Endothelial cell (in vitro differentiated cells): ENCODE data around the gene GALNT10. TPM values are rescaled to one million over a fixed set of nuclear protein-coding genes. Genes with fewer than 3 reads are reported as not detected.

Source experiments
- DNase-seq: peaks from one replicate; pipeline ENCODE4 v3.0.0; 2021; ENCODE audit warnings: low spot score
- H3K27ac Mint-ChIP-seq: one replicate; pipeline ENCODE4 v1.8.0; 2021; ENCODE audit warnings: mixed read lengths, inconsistent platforms; ENCODE audit not compliant: unreplicated experiment
- H3K27me3 Mint-ChIP-seq: one replicate; pipeline ENCODE4 v1.8.0; 2021; ENCODE audit warnings: mild to moderate bottlenecking, moderate library complexity, mixed read lengths, inconsistent platforms; ENCODE audit not compliant: unreplicated experiment
- H3K36me3 Mint-ChIP-seq: one replicate; pipeline ENCODE4 v1.8.0; 2021; ENCODE audit warnings: mild to moderate bottlenecking, low read depth, mixed read lengths, inconsistent platforms; ENCODE audit not compliant: unreplicated experiment
- H3K4me1 Mint-ChIP-seq: one replicate; pipeline ENCODE4 v1.8.0; 2021; ENCODE audit warnings: mild to moderate bottlenecking, mixed read lengths, inconsistent platforms; ENCODE audit not compliant: unreplicated experiment
- H3K4me3 Mint-ChIP-seq: one replicate; pipeline ENCODE4 v1.8.0; 2021; ENCODE audit warnings: mild to moderate bottlenecking, mixed read lengths, inconsistent platforms; ENCODE audit not compliant: unreplicated experiment
- H3K9me3 Mint-ChIP-seq: one replicate; pipeline ENCODE4 v1.8.0; 2021; ENCODE audit warnings: mixed read lengths, inconsistent platforms; ENCODE audit not compliant: unreplicated experiment
- CTCF ChIP-seq: fragments of 200-600 bp; sonication (generic); IDR thresholded peaks from one replicate; pipeline ENCODE4 v1.5.0; 2021; ENCODE audit warnings: antibody characterized with exemption; ENCODE audit not compliant: unreplicated experiment
- total RNA-seq: library from RNA; stranded (reverse); fragmentation: NEBNext Ultra II Directional; extraction: Animal tissue kit (Norgen Biotek cat#: 25700); gene quantifications from one replicate; pipeline ENCODE4 v1.2.1, GENCODE V29; 2021; ENCODE audit not compliant: unreplicated experiment

The GALNT10 gene
- total RNA-seq, 1 donor from 2014 or later = 22.5 TPM

DNA sequence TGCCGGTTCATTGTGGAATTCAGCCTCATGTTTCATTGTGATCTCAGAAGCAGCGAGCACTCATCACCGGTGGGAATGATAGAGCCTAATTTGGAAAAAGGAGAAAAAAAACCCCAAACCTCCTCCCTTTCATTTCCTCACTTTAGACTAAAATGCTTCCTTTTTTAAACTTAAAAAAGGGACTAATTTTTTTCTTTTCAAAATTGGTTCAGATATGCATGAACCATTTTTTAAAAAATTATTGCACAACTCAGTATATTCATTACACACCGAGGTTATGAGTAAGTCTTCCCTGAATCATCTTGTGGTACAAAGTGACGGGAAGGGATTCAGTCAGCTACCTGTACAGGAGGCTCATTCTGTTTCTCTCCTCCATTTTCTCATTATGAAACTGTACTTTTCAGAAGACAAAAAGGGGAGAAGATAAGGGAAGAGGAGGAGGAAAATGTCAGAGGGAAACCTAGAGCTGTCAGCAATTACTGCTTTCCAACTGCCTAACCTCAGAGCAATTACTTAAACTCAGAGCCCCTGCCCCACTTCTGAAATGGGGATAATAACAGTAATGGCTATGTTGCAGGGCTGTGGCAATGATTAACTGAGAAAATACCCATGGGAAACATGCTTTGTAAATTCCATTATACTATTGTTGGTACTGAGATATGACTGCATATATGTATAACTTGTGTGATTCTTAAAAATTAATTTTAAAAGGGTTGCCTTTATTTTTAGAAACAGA lies 24.0 kb downstream of the GALNT10 start:
- no peak for DNase-seq
- Mint-ChIP-seq H3K9me3 (no peaks in the 10 kb centered on the region), H3K4me1 (peaks cover 17% of the 10 kb centered on the region), H3K27ac (no peak overlapping the region), H3K27me3 (peaks cover 2% of the 10 kb centered on the region), H3K4me3 (no peak overlapping the region), H3K36me3 (peaks cover 4% of the 10 kb centered on the region)
- TF ChIP-seq CTCF = no peak

DNA sequence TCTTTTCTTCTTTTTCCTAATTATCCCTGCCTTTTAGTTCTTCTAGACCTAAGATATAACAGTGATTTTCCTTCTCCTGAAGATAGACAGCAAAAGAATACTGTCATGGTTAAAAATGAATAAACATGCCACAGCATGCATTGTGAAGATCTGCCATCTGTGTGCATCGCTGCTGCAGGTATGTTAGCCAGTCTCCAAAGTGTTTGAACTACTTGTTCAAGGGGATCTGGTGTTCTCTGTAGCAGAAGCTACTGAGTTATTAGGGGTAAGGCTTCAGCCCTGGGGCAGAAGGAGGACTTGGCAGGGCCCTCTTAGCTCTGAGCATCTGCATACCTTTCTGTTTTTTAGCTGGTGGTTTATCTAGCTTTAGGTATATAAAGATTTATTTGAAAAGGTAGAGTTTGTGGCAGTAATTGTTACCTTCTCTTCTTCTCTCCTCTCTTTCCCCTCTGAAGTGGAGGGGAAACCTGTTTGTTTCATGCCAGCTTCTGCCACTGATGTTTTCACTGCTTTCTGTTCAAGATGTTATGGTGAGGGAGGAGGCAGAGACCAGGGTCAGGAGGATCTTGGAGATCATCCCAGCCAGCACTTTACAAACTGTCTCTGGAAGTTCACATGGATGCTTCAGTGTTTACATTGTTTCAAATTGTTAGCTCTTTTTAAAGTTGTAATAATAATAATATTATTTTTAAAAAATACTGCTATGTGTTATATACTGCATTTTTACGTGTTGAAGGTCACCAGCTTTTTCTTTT lies 25.2 kb downstream of the GALNT10 start:
- no peak for TF ChIP-seq CTCF
- DNase-seq = no peak
- Mint-ChIP-seq H3K27ac (no peak overlapping the region), H3K27me3 (peaks cover 2% of the 10 kb centered on the region), H3K36me3 (peaks cover 3% of the 10 kb centered on the region), H3K9me3 (no peaks in the 10 kb centered on the region), H3K4me1 (peaks cover 25% of the 10 kb centered on the region), H3K4me3 (no peak overlapping the region)

DNA sequence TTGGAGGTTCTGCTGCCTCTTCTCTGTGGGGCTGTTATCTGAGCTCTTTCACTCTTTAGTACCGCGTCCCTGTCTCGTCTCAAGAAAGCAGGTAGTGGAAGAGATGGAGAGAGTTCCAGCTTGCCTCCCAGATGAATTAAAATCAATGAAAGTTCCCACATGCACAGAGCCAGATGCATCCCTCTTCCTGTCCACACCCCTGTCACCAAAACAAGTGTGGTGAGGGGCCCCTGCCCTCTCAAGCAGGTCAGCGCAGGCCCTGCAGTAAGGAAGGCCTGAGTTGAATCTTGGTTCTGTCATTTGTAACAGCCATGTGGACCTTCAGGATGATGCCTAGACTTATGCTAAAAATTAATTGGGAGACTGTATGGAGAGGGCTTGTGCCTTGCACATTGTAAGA lies 26.9 kb downstream of the GALNT10 start:
- Mint-ChIP-seq H3K36me3 (peaks cover 3% of the 10 kb centered on the region), H3K27ac (no peak overlapping the region), H3K4me1 (peaks cover 34% of the 10 kb centered on the region), H3K4me3 (no peak overlapping the region), H3K27me3 (peaks cover 2% of the 10 kb centered on the region), H3K9me3 (no peaks in the 10 kb centered on the region)
- TF ChIP-seq CTCF = no peak
- no peak for DNase-seq

DNA sequence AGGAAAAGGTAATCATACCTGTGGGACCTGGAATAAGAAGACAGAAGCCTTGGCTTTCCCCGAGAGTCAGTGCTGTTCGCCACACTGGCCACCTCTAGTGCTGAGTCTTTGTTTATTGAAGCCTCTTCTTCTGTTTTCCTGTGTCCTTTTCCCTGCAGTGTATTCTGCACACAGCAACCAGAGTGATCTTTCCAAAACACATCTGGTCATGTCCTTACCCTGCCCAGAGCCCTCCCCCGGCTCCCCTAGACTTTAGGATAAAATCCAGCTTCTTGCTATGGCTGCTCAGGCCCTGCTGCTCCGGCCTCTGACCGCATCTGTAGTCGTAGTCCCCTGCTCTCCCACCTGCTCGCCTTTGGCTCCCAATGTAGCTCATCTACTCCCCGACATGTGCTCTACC lies 28.3 kb downstream of the GALNT10 start:
- peaks cover 3% of the 10 kb centered on the region for H3K36me3 Mint-ChIP-seq
- no peak for TF ChIP-seq CTCF
- H3K27ac Mint-ChIP-seq = no peak overlapping the region
- no peak for DNase-seq
- H3K27me3 Mint-ChIP-seq = peaks cover 2% of the 10 kb centered on the region
- H3K9me3 Mint-ChIP-seq = no peaks in the 10 kb centered on the region
- H3K4me1 Mint-ChIP-seq = peaks cover 34% of the 10 kb centered on the region
- H3K4me3 Mint-ChIP-seq = no peak overlapping the region

GRCh38 chr5:154220625-154221024 lies 30.1 kb downstream of the GALNT10 start:
- H3K4me3 Mint-ChIP-seq = no peak overlapping the region
- DNase-seq = no peak
- H3K9me3 Mint-ChIP-seq = no peaks in the 10 kb centered on the region
- no peak for TF ChIP-seq CTCF
- peaks cover 2% of the 10 kb centered on the region for H3K27me3 Mint-ChIP-seq
- no peak overlapping the region for H3K27ac Mint-ChIP-seq
- peaks cover 3% of the 10 kb centered on the region for H3K36me3 Mint-ChIP-seq
- peaks cover 34% of the 10 kb centered on the region for H3K4me1 Mint-ChIP-seq
